Activated CD4-positive, alpha-beta T cell treated with anti-CD3 and anti-CD28 coated beads for 36 hours (primary cell): ENCODE measurements around the gene SLC44A4. TPM values are rescaled to one million over a fixed set of nuclear protein-coding genes. Genes with fewer than 3 reads are reported as not detected.
"Not testable (repeated sequence)": the region's sequence is repeated elsewhere in the genome, so short reads cannot be mapped to it uniquely, and the experiment has no call there.

Source experiments
- ATAC-seq: fragments of 200-7000 bp; cut with Tn5 transposase; one replicate; pipeline ENCODE4 v1.10.0; 2021; ENCODE audit warnings: mild to moderate bottlenecking, moderate library complexity
- CTCF ChIA-PET: fragments of 350-600 bp; sonication (Branson Sonifier 250); formaldehyde crosslinking; loops from one replicate; lab custom pipeline; 2021; ENCODE audit warnings: antibody characterized with exemption; lab: Charles Lee
- POLR2A ChIA-PET: fragments of 350-600 bp; sonication (Branson Sonifier 250); formaldehyde crosslinking; loops from one replicate; lab custom pipeline; 2021; ENCODE audit warnings: antibody characterized with exemption, inconsistent platforms; lab: Charles Lee
- DNase-seq: peaks from one replicate; pipeline ENCODE4 v3.0.0-alpha.2; 2020
- H3K27ac Mint-ChIP-seq: one replicate; pipeline ENCODE4 v1.8.0; 2021; ENCODE audit warnings: mixed read lengths
- H3K27me3 Mint-ChIP-seq: one replicate; pipeline ENCODE4 v1.8.0; 2021; ENCODE audit warnings: mixed read lengths
- H3K36me3 Mint-ChIP-seq: one replicate; pipeline ENCODE4 v1.8.0; 2021; ENCODE audit warnings: low read depth, mixed read lengths
- H3K4me1 Mint-ChIP-seq: one replicate; pipeline ENCODE4 v1.8.0; 2021; ENCODE audit warnings: mixed read lengths
- H3K4me3 Mint-ChIP-seq: one replicate; pipeline ENCODE4 v1.8.0; 2021; ENCODE audit warnings: mild to moderate bottlenecking, moderate library complexity, mixed read lengths
- H3K9me3 Mint-ChIP-seq: one replicate; pipeline ENCODE4 v1.8.0; 2021; ENCODE audit warnings: low read depth, mixed read lengths
- intact Hi-C, 2 experiments: fragments of 100-400 bp; cut with DNase I in 1 of 2; cut with micrococcal nuclease in 1 of 2; formaldehyde crosslinking; loops; one replicate each; pipeline versions ENCODE4 v1.14.2 to v1.15.1; 2022 to 2024; cut with DNase I, micrococcal nuclease
- total RNA-seq, 2 experiments: library from RNA; stranded (reverse); gene quantifications; one replicate each; pipeline ENCODE4 v1.2.3, GENCODE V29; 2021

SLC44A4 gene
- total RNA-seq, 2 experiments from 2014 or later: 0.19 to 0.27 TPM

DNA sequence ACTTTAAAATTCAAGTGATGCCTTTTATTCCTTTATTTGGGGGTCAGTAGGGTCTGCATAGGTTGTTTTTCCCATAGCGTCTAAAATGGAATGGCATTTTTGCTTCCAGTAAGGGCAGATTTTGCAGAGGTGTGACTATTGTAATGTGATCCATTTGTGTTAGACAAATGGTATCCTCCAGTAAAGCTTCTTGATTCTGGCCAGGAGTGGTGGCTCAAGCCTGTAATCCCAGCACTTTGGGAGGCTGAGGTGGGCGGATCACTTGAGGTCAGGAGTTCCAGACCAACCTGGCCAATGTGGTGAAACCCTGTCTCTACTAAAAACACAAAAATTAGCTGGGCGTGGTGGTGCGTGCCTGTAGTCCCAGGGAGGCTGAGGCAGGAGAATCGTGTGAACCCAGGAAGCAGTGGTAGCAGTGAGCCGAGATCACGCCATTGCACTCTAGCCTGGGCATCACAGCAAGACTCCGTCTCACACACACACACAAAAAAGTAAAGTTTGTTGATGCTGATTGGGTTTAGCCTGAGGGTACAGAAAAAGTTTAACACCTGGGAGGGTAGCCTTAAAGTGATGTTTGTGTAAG lies 60.8 kb downstream of the SLC44A4 start:
- Mint-ChIP-seq H3K27ac (peak overlapping the region; percentile 90), H3K4me3 (peak overlapping the region; percentile 81), H3K4me1 (peaks cover 51% of the 10 kb centered on the region)
- intact Hi-C loops, H3K9me3 Mint-ChIP-seq, H3K27me3 Mint-ChIP-seq, H3K36me3 Mint-ChIP-seq, ATAC-seq: not testable (repeated sequence)
- ChIA-PET CTCF (interaction anchor here (1.3 to 2.4 kb wide), 3 partner anchors 11 to 22 kb away, joined by 4 to 6 read pairs (median 6); partner anchors contain the start of gene LSM2), POLR2A (interaction anchor here (1.0 kb wide), 1 partner anchor 11 kb away, joined by 3 read pairs; the partner anchor contains the start of gene LSM2)
- DNase-seq: peak; percentile 29

DNA sequence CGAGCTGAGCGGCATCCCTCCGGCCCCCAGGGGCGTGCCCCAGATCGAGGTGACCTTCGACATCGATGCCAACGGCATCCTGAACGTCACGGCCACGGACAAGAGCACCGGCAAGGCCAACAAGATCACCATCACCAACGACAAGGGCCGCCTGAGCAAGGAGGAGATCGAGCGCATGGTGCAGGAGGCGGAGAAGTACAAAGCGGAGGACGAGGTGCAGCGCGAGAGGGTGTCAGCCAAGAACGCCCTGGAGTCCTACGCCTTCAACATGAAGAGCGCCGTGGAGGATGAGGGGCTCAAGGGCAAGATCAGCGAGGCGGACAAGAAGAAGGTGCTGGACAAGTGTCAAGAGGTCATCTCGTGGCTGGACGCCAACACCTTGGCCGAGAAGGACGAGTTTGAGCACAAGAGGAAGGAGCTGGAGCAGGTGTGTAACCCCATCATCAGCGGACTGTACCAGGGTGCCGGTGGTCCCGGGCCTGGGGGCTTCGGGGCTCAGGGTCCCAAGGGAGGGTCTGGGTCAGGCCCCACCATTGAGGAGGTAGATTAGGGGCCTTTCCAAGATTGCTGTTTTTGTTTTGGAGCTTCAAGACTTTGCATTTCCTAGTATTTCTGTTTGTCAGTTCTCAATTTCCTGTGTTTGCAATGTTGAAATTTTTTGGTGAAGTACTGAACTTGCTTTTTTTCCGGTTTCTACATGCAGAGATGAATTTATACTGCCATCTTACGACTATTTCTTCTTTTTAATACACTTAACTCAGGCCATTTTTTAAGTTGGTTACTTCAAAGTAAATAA lies 61.5 kb downstream of the SLC44A4 start:
- Mint-ChIP-seq H3K4me3 (peak overlapping the region; percentile 81), H3K4me1 (peaks cover 51% of the 10 kb centered on the region), H3K27ac (peak overlapping the region; percentile 90)
- DNase-seq, H3K36me3 Mint-ChIP-seq, ATAC-seq, H3K9me3 Mint-ChIP-seq, intact Hi-C loops, H3K27me3 Mint-ChIP-seq: not testable (repeated sequence)
- ChIA-PET POLR2A (interaction anchor here (1.0 kb wide), 1 partner anchor 11 kb away, joined by 3 read pairs; the partner anchor contains the start of gene LSM2), CTCF (interaction anchor here (0.6 to 1.5 kb wide), 3 partner anchors 12 to 70 kb away, joined by 3 to 6 read pairs (median 4); no protein-coding TSS in a partner anchor)

DNA sequence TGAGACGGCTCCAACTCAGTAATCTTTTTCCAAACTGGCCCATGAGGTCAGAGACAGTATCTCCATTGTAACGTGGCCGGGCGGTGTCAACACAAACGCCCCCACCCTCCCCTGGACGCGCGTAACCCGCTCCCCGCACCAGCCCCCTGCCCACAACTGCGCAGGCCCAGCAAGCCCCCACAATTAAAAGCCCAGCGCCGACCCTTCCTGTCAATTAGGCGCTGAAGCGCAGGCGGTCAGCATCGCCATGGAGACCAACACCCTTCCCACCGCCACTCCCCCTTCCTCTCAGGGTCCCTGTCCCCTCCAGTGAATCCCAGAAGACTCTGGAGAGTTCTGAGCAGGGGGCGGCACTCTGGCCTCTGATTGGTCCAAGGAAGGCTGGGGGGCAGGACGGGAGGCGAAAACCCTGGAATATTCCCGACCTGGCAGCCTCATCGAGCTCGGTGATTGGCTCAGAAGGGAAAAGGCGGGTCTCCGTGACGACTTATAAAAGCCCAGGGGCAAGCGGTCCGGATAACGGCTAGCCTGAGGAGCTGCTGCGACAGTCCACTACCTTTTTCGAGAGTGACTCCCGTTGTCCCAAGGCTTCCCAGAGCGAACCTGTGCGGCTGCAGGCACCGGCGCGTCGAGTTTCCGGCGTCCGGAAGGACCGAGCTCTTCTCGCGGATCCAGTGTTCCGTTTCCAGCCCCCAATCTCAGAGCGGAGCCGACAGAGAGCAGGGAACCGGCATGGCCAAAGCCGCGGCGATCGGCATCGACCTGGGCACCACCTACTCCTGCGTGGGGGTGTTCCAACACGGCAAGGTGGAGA lies 63.6 kb downstream of the SLC44A4 start, which contains the start of the genes HSPA1A and HSPA1L:
Gene HSPA1A (plus strand): TSS at position 519 of the 814 bp plus-strand sequence. CDS start 214 bp downstream, at position 733.
Gene HSPA1L (minus strand): TSS at position 259 of the 814 bp plus-strand sequence. CDS start 3,311 bp downstream, outside the sequence.
- H3K27ac Mint-ChIP-seq: peak within 1 kb of the TSS; percentile 94
- no peaks in the 10 kb centered on the region for H3K27me3 Mint-ChIP-seq
- POLR2A ChIA-PET: interaction anchor here (1.1 kb wide), 1 partner anchor 21 kb away, joined by 3 read pairs; no protein-coding TSS in a partner anchor
- ATAC-seq (peak; percentile 20), DNase-seq (peak; percentile 72)
- H3K9me3 Mint-ChIP-seq: no peaks in the 10 kb centered on the region
- H3K4me3 Mint-ChIP-seq: peak within 1 kb of the TSS; percentile 72
- intact Hi-C loops: no loop called here
- peaks cover 10% of the 10 kb centered on the region for H3K36me3 Mint-ChIP-seq
- H3K4me1 Mint-ChIP-seq: peaks cover 54% of the 10 kb centered on the region
- CTCF ChIA-PET: interaction anchor here (0.6 to 1.2 kb wide), 5 partner anchors 8 to 325 kb away, joined by 3 to 5 read pairs (median 3); partner anchors contain the start of genes ABHD16A and HSPA1B

DNA sequence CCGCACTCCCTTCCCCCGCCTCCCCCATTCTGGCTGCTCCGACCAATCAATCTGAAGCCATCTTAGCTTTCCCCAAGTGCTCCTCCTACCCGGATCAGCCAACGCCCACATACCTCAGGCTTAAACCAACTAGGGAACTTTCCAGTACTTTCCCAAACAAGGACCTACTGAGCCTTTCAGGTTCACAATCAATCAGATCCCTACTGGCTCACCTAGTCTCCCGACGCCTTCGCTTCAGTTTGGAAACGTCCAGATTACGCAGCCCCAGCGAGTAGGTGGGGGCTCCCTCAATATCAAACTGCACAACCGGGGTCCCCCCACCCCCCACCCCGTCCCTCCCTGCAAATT lies 64.1 kb downstream of the SLC44A4 start:
- Mint-ChIP-seq H3K9me3 (no peaks in the 10 kb centered on the region), H3K27ac (peak overlapping the region; percentile 79), H3K4me3 (peak overlapping the region; percentile 72), H3K27me3 (no peaks in the 10 kb centered on the region), H3K4me1 (peaks cover 50% of the 10 kb centered on the region), H3K36me3 (peaks cover 10% of the 10 kb centered on the region)
- ATAC-seq: peak; percentile 40
- POLR2A ChIA-PET: interaction anchor here (0.6 to 1.1 kb wide), 4 partner anchors 22 to 149 kb away, joined by 3 read pairs; no protein-coding TSS in a partner anchor
- CTCF ChIA-PET: interaction anchor here (0.5 to 2.6 kb wide), 6 partner anchors 8 to 337 kb away, joined by 3 to 12 read pairs (median 3); partner anchors contain the start of genes ABHD16A, HSPA1B and MSH5
- intact Hi-C loops: loop anchor here in 1 of 2 experiments (5.0 kb wide), 2 partner anchors 242 to 272 kb away; partner anchors contain the start of genes DDX39B and LTA
- peak; percentile 83 for DNase-seq

DNA sequence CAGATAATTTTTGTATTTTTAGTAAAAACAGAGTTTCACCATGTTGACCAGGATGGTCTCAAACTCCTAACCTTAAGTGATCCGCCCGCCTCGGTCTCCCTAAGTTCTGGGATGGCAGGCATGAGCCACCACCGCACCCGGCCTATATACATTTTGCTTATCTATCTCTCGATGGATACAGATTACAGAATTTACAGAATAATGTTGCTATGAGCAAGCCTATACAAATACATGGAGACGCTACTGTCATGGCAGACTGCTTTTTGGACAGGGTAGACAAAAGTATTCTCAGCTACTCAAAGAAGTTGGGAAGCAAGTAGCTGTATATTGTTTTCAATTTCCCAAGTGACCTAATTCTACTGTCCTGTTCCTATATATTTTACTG lies 65.3 kb downstream of the SLC44A4 start:
- no peak for ATAC-seq
- intact Hi-C loops: loop anchor here (2.0 to 5.0 kb wide), 4 partner anchors 13 to 271 kb away; partner anchors contain the start of genes DDX39B (in 1 of the 2), HSPA1B (in 1 of the 2) and LTA (in 1 of the 2)
- Mint-ChIP-seq H3K9me3 (no peaks in the 10 kb centered on the region), H3K4me1 (peaks cover 44% of the 10 kb centered on the region), H3K4me3 (peak overlapping the region; percentile 72), H3K36me3 (peaks cover 12% of the 10 kb centered on the region), H3K27me3 (no peaks in the 10 kb centered on the region), H3K27ac (peak overlapping the region; percentile 94)
- DNase-seq: no peak
- ChIA-PET CTCF (interaction anchor here (0.6 to 2.6 kb wide), 7 partner anchors 9 to 73 kb away, joined by 3 to 12 read pairs (median 3); partner anchors contain the start of genes HSPA1B, MSH5 and VARS1), POLR2A (interaction anchor here (0.7 to 1.5 kb wide), 5 partner anchors 14 to 1156 kb away, joined by 3 to 9 read pairs (median 3); partner anchors contain the start of gene HSPA1B)

Other genes with a start within 250 kb of the SLC44A4 start
- 100 to 1,000 TPM; 334 to 339 TPM for gene BAG6, start 226.3 kb downstream of the SLC44A4 start, total RNA-seq
- gene APOM, start 223.1 kb downstream of the SLC44A4 start, total RNA-seq: 1 to 10 TPM; 3.4 to 4.0 TPM
- gene C6orf47, start 218.2 kb downstream of the SLC44A4 start, total RNA-seq: 10 to 100 TPM; 10.1 to 11.7 TPM
- gene GPANK1, start 214.0 kb downstream of the SLC44A4 start, total RNA-seq: 10 to 100 TPM; 35.2 to 42.8 TPM
- gene CSNK2B, start 212.9 kb downstream of the SLC44A4 start, total RNA-seq: 100 to 1,000 TPM; 239 to 346 TPM
- gene LY6G5B, start 209.0 kb downstream of the SLC44A4 start, total RNA-seq: 10 to 100 TPM; 11.3 to 15.5 TPM
- gene LY6G5C, start 197.9 kb downstream of the SLC44A4 start, total RNA-seq: 1 to 10 TPM; 1.2 to 1.5 TPM
- 10 to 100 TPM; 20.9 to 25.1 TPM for gene ABHD16A, start 175.7 kb downstream of the SLC44A4 start, total RNA-seq
- not detected for gene LY6G6F, start 172.1 kb downstream of the SLC44A4 start, total RNA-seq
- gene LY6G6D, start 163.6 kb downstream of the SLC44A4 start, total RNA-seq: not detected
- gene LY6G6C, start 157.3 kb downstream of the SLC44A4 start, total RNA-seq: not detected
- gene MPIG6B, start 155.6 kb downstream of the SLC44A4 start, total RNA-seq: not detected
- 1 to 10 TPM; 4.4 to 5.6 TPM for gene DDAH2, start 149.7 kb downstream of the SLC44A4 start, total RNA-seq
- 100 to 1,000 TPM; 357 to 438 TPM for gene CLIC1, start 142.5 kb downstream of the SLC44A4 start, total RNA-seq
- gene MSH5, start 139.0 kb downstream of the SLC44A4 start, total RNA-seq: 100 to 1,000 TPM in 1 of 2 experiments, 10 to 100 TPM in 1; 92.1 to 126 TPM
- gene SAPCD1, start 116.3 kb downstream of the SLC44A4 start, total RNA-seq: 10 to 100 TPM; 12.2 to 13.2 TPM
- gene VWA7, start 101.7 kb downstream of the SLC44A4 start, total RNA-seq: 1 to 10 TPM; 1.4 to 1.5 TPM
- 100 to 1,000 TPM; 147 to 169 TPM for gene VARS1, start 83.2 kb downstream of the SLC44A4 start, total RNA-seq
- gene LSM2, start 72.0 kb downstream of the SLC44A4 start, total RNA-seq: 100 to 1,000 TPM; 112 to 124 TPM
- 1 to 10 TPM; 1.9 to 2.2 TPM for gene HSPA1L, start 63.7 kb downstream of the SLC44A4 start, total RNA-seq
- gene HSPA1A, start 63.5 kb downstream of the SLC44A4 start, total RNA-seq: 10 to 100 TPM; 56.1 to 64.7 TPM
- 10 to 100 TPM; 54.6 to 61.1 TPM for gene HSPA1B, start 51.3 kb downstream of the SLC44A4 start, total RNA-seq
- gene NEU1, start 16.2 kb downstream of the SLC44A4 start, total RNA-seq: 10 to 100 TPM; 11.6 to 11.8 TPM
- 10 to 100 TPM; 50.1 to 60.4 TPM for gene EHMT2, start 18.7 kb upstream of the SLC44A4 start, total RNA-seq
- gene ZBTB12, start 23.1 kb upstream of the SLC44A4 start, total RNA-seq: 1 to 10 TPM; 1.9 to 2.4 TPM
- gene C2, start 48.7 kb upstream of the SLC44A4 start, total RNA-seq: 1 to 10 TPM in 1 of 2 experiments, under 1 TPM in 1; 0.96 to 1.5 TPM
- under 1 TPM; 0.69 to 0.96 TPM for gene CFB, start 67.1 kb upstream of the SLC44A4 start, total RNA-seq
- 10 to 100 TPM; 74.3 to 95.1 TPM for gene NELFE, start 80.0 kb upstream of the SLC44A4 start, total RNA-seq
- gene SKIC2, start 80.2 kb upstream of the SLC44A4 start, total RNA-seq: 100 to 1,000 TPM in 1 of 2 experiments, 10 to 100 TPM in 1; 90.2 to 104 TPM
- gene DXO, start 93.1 kb upstream of the SLC44A4 start, total RNA-seq: 10 to 100 TPM; 12.6 to 13.9 TPM
- gene C4A, start 103.1 kb upstream of the SLC44A4 start, total RNA-seq: 1 to 10 TPM; 3.4 to 3.9 TPM
- gene C4B, start 135.8 kb upstream of the SLC44A4 start, total RNA-seq: 1 to 10 TPM; 2.8 to 2.9 TPM
- gene CYP21A2, start 159.4 kb upstream of the SLC44A4 start, total RNA-seq: under 1 TPM in 1 of 2 experiments, not detected in 1; 0.47 TPM
- 1 to 10 TPM; 3.5 to 3.8 TPM for gene TNXB, start 230.3 kb upstream of the SLC44A4 start, total RNA-seq
- gene ATF6B, start 249.2 kb upstream of the SLC44A4 start, total RNA-seq: 10 to 100 TPM; 60.2 to 63.4 TPM